ENCODE measurements around the gene PACSIN1.

DNA sequence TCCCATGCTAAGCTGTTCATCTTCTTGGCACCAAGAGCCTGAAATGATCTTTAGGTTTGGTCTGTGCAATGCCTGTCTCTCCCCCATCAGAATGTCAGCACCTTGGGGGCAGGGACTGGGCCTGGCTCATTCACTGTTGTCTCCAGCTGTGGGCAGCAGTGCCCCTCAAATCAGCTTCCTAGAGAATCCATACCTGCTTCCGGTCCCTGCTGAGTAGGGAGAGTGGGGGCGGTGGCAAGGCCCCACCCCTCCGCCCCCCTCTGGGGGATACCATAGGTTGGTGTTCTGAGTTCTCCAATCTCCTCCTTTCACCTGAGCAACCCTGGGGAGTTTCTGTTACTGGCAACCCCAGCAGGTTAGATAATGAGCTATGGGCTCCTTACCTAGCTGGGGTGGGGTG lies 109.5 kb downstream of the PACSIN1 start:
- TF ChIP-seq TCF7L2 (IDR thresholded peaks at IDR 0.05; ENCODE audit: borderline replicate concordance, extremely low read depth, insufficient read depth, insufficient read length): no peak
- TF ChIP-seq, protein P1, sequence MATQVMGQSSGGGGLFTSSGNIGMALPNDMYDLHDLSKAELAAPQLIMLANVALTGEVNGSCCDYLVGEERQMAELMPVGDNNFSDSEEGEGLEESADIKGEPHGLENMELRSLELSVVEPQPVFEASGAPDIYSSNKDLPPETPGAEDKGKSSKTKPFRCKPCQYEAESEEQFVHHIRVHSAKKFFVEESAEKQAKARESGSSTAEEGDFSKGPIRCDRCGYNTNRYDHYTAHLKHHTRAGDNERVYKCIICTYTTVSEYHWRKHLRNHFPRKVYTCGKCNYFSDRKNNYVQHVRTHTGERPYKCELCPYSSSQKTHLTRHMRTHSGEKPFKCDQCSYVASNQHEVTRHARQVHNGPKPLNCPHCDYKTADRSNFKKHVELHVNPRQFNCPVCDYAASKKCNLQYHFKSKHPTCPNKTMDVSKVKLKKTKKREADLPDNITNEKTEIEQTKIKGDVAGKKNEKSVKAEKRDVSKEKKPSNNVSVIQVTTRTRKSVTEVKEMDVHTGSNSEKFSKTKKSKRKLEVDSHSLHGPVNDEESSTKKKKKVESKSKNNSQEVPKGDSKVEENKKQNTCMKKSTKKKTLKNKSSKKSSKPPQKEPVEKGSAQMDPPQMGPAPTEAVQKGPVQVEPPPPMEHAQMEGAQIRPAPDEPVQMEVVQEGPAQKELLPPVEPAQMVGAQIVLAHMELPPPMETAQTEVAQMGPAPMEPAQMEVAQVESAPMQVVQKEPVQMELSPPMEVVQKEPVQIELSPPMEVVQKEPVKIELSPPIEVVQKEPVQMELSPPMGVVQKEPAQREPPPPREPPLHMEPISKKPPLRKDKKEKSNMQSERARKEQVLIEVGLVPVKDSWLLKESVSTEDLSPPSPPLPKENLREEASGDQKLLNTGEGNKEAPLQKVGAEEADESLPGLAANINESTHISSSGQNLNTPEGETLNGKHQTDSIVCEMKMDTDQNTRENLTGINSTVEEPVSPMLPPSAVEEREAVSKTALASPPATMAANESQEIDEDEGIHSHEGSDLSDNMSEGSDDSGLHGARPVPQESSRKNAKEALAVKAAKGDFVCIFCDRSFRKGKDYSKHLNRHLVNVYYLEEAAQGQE (IDR thresholded peaks at IDR 0.05; ENCODE audit: low read depth): no peak
- TF ChIP-seq POLR2A (IDR thresholded peaks at IDR 0.05; ENCODE audit: borderline replicate concordance, extremely low read depth, insufficient read depth, insufficient read length): no peak
- no peak for TF ChIP-seq CTCF (IDR thresholded peaks at IDR 0.05 in 2 of 3, conservative IDR thresholded peaks at IDR 0.05 in 1 of 3; ENCODE audit: borderline replicate concordance in 1 of 3, insufficient read depth in 1 of 3, low read depth in 2 of 3, low read length in 2 of 3)
- TF ChIP-seq ZFX (IDR thresholded peaks at IDR 0.05): no peak
- TF ChIP-seq POLR2AphosphoS5 (IDR thresholded peaks at IDR 0.05; ENCODE audit: low read depth, low read length): no peak
- TF ChIP-seq MAX (IDR thresholded peaks at IDR 0.05): no peak
- TF ChIP-seq EZH2phosphoT487 (IDR thresholded peaks at IDR 0.05; ENCODE audit: borderline replicate concordance): no peak
